ENCODE data around the gene BID.

- no peak for TF ChIP-seq REST (IDR thresholded peaks at IDR 0.05; ENCODE audit: insufficient read depth in 1 of 2, low read depth in 2 of 2, low read length in 2 of 2)
- no peak for TF ChIP-seq POLR2AphosphoS5 (IDR thresholded peaks at IDR 0.05; ENCODE audit: low read depth, low read length)
These were observed 75.3 kb downstream of the BID start for GRCh38 chr22:17698948-17699347.
